Fibroblast of skin of left biceps (primary cell): Measurements from ENCODE around the gene YIF1A.
"Not testable (repeated sequence)": the region's sequence is repeated elsewhere in the genome, so short reads cannot be mapped to it uniquely, and the experiment has no call there.

Experiments
- DNase-seq, 2 experiments: peaks; one replicate each; pipeline ENCODE4 v3.0.0-alpha.2; 2013; ENCODE audit warnings: low read depth in 2 of 2

The YIF1A gene

GRCh38 chr11:66311965-66312548 lies 23.1 kb upstream of the YIF1A start:
- peak; percentile 68 to 76 for DNase-seq

- no peak for DNase-seq
Observed at GRCh38 chr11:66311470-66311964, 22.6 kb upstream of the YIF1A start.

GRCh38 chr11:66310803-66311440 lies 22.0 kb upstream of the YIF1A start:
- not testable (repeated sequence) for DNase-seq

GRCh38 chr11:66310324-66310723 lies 21.4 kb upstream of the YIF1A start:
- DNase-seq, result no peak

GRCh38 chr11:66309475-66309874 lies 20.5 kb upstream of the YIF1A start:
- no peak for DNase-seq

- DNase-seq, result no peak
Observed at GRCh38 chr11:66302656-66303055, 13.7 kb upstream of the YIF1A start.

- no peak for DNase-seq
Observed at GRCh38 chr11:66299186-66299585, 10.2 kb upstream of the YIF1A start.

- no peak for DNase-seq
Observed at GRCh38 chr11:66297610-66298009, 8.7 kb upstream of the YIF1A start.

- no peak for DNase-seq
Observed at GRCh38 chr11:66294626-66295620, 6.0 kb upstream of the YIF1A start.

- no peak for DNase-seq
Observed at GRCh38 chr11:66293777-66294625, 5.1 kb upstream of the YIF1A start.

GRCh38 chr11:66293352-66293751 lies 4.4 kb upstream of the YIF1A start:
- no peak for DNase-seq

- DNase-seq, result no peak
Observed at GRCh38 chr11:66292543-66293332, 3.8 kb upstream of the YIF1A start.

- DNase-seq, result no peak
Observed at GRCh38 chr11:66291706-66292542, 3.0 kb upstream of the YIF1A start, which contains the start of gene TMEM151A. TSS of gene TMEM151A (plus strand) at chr11:66291894. CDS start at chr11:66292014, 120 bp downstream.

GRCh38 chr11:66291303-66291705 lies 2.4 kb upstream of the YIF1A start:
- no peak for DNase-seq

- no peak for DNase-seq
Observed at GRCh38 chr11:66290330-66290621, 1.3 kb upstream of the YIF1A start.

- DNase-seq, result no peak
Observed at GRCh38 chr11:66289548-66290329, 796 bp upstream of the YIF1A start.

- no peak for DNase-seq
Observed at GRCh38 chr11:66287889-66288670, 863 bp downstream of the YIF1A start.

- no peak for DNase-seq
Observed at GRCh38 chr11:66287211-66287888, 1.6 kb downstream of the YIF1A start.
